NCI-H526 treated with DMSO at 0.1 percent for 48 hours (cell line): ENCODE measurements around the gene VPS13A.
"Not testable (repeated sequence)": the region's sequence is repeated elsewhere in the genome, so short reads cannot be mapped to it uniquely, and the experiment has no call there.

Experiments
- DNase-seq: peaks from one replicate; lab custom pipeline; 2025; lab: John Stamatoyannopoulos, UW

Gene VPS13A

DNA sequence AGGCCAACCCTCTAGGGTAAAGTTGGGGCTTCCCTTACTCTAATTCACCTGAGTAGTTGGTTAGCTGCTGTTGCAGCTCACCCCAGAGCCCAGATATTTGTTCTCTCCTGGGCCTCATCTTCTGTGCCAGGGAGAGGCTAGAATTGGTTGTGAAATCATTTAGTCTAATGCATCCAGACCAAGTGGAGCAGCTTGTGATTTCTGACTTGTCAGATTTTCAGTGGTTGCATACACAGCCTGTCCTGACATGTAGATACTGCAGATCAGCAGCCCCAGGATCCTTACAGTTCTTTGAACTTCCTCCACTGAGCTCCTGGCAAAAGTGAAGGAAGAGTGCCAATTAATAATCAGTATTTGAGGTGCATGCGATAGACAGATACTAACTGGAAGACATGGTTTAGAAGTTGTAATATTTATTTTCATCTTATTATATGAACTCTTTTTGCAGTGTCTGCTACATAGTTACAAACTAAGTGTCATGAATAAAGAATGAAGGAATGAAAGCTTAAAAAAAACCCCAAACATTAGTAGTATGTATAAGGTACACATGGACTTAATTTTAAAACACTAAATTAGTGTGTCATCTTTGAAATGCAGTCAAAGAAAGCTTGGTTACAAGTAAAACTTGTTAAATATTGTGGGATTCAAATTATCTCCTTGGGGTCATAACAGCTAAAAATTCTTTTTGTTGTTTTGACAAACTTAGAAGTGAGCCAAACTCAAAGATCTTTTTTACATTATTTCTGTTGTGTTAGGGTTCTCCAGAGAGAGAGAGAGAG, 128.5 kb downstream of the VPS13A start:
- no peak for DNase-seq

DNA sequence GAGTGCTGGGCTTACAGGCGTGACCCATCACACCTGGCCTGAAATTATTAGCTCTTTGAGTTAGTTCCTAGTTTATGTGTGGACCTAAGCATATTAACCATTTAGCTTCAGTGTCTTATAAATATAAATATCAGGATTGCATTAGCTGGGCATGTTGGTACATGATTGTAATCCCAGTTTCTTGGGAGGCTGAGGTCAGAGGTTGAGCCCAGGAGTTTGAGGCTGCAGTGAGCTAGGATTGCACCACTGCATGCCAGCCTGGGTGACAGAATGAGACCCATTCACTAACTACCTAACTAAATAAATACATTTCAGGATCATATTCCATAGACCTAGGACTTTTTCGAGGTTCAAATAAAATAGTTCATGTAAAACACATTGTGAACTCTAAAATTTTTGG, 129.8 kb downstream of the VPS13A start:
- no peak for DNase-seq

DNA sequence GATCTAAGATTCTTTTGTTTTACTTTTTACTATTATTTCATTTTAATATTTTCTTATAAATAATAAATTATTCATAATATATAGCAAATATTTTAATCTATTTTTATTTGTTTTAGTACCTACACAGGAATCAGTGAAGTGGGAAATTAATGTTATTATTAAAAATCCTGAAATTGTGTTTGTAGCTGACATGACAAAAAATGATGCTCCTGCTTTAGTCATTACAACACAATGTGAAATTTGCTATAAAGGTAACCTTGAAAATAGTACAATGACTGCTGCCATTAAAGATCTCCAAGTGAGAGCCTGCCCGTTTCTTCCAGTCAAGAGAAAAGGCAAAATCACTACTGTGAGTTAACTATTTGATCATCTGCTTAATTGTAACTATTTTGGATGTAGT, 138.7 kb downstream of the VPS13A start:
- DNase-seq = no peak

DNA sequence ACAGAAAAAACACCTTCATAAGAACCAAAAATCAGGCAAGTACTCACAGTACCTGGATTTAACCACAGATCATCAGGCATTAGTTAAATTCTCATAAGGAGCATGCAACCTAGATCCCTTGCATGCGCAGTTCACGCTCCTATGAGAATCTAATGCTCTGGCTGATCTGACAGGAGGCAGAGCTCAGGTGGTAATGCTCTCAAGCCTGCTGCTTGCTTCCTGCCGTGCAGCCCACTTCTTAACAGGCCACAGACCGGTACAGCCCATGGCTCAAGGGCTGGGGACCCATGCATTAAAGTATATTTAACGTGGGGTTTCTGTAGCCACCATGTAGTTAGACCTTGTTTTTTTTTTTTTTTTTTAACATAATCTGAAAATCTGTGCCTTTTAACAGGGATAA, 147.7 kb downstream of the VPS13A start:
- no peak for DNase-seq

- DNase-seq = no peak
Observed at GRCh38 chr9:77328102-77328501, 150.8 kb downstream of the VPS13A start.

DNA sequence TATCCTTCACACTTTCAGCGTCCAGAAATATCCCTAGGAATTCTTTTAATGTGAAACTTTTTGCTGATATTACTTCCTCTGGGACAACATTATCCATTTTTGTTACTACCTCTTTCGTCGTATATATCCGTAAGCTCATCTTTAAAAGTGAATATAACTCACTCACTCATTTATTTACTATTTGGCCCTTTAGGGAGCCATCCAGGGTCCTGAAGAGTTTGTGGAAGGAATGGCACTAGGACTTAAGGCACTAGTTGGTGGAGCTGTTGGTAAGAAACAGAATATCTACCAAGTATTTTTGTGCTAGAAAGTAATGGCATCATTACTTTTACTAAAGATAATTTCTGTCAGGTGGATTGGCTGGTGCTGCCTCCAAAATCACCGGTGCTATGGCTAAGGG, 192.7 kb downstream of the VPS13A start:
- DNase-seq = no peak

- DNase-seq = no peak
Observed at GRCh38 chr9:77374266-77374665, 196.9 kb downstream of the VPS13A start.

DNA sequence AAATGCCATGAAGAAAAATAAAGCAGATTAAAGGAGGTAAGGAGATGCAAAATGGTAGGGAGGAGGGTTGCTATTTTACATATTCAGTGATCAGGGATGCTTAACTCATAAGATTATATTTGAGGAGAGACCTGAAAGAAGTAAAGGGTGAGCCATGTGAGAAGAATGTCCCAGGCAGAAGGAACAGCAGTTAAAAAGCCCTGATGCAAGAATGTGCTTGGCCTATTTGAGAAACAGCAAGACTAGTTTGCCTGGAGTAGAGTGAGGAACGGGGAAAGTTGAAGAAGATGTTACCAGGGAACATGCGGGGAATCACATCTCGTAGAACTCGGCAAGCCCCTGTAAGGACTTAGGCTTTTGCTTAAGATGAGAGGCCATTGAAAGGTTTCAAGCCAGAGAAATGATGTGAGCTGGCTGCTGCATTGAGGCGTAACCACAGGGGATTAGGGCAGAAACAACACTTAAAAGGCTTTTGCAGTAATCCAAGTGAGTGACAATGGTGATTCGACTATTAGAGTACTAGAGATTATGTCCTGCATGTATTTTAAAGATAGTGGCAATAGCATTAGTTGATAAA, 198.7 kb downstream of the VPS13A start:
- DNase-seq = no peak

DNA sequence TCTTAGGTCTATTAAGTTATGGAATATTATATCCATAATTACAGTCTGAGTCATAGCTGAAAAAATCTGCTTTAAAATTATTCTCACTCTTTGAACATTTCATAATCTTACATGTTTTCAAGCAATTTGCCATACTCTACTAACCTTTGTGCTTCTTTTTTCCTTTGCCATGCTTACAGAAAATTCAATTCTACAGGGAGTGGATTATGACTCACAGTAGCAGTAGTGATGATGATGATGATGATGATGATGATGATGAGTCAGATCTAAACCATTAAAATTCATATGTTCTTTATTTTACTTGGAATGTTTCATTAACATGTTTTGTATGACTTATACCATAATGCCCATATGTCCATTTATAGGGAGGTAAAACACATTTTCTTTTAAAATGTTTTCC, 207.1 kb downstream of the VPS13A start:
- DNase-seq = no peak

GRCh38 chr9:77386187-77386586, 208.9 kb downstream of the VPS13A start:
- DNase-seq = no peak

DNA sequence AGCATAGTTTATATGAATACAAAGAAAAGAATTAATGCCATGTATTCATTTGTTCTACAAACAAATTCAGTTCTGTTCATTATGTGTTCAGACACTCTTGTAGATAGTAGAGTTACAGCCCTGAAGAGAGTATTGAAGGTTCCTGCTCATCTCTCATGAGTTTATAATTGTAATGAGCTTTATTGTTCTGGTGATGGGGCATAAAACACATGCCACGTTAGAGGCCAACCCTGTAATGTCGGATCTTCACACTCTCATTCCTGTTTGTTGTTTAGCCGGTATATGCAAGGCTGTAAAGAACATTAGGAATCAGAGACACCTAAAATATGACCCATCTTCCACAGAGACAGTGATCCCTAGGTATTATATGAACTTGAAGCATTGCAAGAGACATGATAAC, 214.5 kb downstream of the VPS13A start:
- no peak for DNase-seq

GRCh38 chr9:77392328-77392727, 215.0 kb downstream of the VPS13A start:
- no peak for DNase-seq

- DNase-seq = not testable (repeated sequence)
Observed at GRCh38 chr9:77398581-77398980, 221.2 kb downstream of the VPS13A start.

DNA sequence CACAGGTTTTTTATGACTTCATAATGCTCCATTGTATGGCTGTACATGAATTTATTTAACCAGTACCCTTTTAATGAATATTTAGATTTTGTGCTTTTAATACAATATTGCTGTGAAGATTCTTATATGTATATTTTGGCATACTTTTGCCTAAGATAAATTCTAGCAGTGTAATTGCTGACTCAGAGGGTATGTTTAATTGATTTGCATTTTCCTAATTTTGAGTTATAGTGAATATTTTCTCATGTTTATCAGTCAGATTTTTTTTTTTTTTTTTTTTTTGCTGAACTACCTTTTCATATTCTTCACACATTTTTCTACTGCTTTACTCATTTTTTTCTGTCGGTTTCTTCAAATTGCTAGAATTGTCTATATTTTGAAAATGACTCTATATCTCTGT, 222.6 kb downstream of the VPS13A start:
- no peak for DNase-seq

- no peak for DNase-seq
Observed at GRCh38 chr9:77402286-77402685, 225.0 kb downstream of the VPS13A start.

GRCh38 chr9:77403239-77403638, 225.9 kb downstream of the VPS13A start:
- DNase-seq = no peak

DNA sequence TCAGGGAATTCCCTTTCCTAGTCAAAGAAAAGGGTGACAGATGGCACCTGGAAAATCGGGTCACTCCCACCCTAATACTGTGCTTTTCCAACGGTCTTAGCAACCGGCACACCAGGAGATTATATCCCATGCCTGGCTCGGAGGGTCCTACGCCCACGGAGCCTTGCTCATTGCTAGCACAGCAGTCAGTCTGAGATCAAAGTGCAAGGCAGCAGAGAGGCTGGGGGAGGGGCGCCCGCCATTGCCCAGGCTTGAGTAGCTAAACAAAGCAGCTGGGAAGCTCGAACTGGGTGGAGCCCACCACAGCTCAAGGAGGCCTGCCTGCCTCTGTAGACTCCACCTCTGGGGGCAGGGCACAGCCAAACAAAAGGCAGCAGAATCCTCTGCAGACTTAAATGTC, 231.2 kb downstream of the VPS13A start:
- DNase-seq = not testable (repeated sequence)

- DNase-seq = no peak
Observed at GRCh38 chr9:77417566-77417965, 240.2 kb downstream of the VPS13A start.

GRCh38 chr9:77418226-77418625, 240.9 kb downstream of the VPS13A start:
- DNase-seq = no peak

- DNase-seq = no peak
Observed at GRCh38 chr9:77420641-77421040, 243.3 kb downstream of the VPS13A start.

- DNase-seq = no peak
Observed at GRCh38 chr9:77421506-77422265, 244.4 kb downstream of the VPS13A start.

DNA sequence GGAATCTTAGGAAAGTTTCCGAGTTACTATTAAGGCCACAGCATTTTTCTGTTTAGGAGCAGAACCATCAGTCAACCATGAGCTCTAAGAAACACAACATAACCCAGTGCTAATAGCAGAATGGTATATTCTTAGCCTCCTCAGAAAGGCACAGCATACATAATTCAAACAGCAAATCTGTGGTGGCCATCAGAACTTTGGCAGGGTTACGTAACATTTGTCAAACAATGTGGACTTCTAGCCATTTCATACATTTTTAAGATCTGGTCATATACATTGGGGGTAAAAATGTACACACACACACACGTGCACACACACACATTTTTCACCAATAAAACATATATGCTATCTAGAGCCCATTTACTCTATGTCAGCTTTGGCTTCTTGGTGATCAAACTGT, 245.6 kb downstream of the VPS13A start:
- no peak for DNase-seq

DNA sequence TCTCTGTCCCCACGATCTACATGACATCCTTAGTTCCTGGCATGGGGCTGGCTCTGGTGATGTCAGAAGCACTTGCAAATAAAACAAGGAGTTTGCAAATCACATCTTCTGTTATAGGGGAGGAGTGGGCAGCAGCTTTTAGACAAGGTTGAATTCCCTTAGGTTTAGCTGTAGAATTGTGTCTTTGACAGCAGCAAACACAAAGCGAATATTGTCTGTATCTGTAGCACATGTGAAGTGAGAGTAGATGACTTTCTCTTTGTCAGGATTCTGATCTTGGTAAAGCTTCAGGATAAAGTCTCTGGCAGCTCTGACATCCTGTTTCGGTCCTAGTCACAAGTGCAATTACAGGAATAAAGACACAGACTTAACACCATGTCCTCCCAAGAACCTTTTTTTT, 246.5 kb downstream of the VPS13A start:
- DNase-seq = no peak
